Epithelial cell of esophagus (primary cell): ENCODE measurements around the gene CISH.

Source experiments
- DNase-seq: peaks from one replicate; pipeline ENCODE4 v3.0.0; 2010; ENCODE audit warnings: low read depth
- H3K4me3 ChIP-seq: 2 replicates; pipeline ENCODE4 v1.5.1; 2011; ENCODE audit warnings: mild to moderate bottlenecking, low read length, control low read depth
- TF ChIP-seq, protein P1 (sequence below): IDR thresholded peaks from 2 replicates; pipeline ENCODE4 v1.5.1; 2011; ENCODE audit warnings: low read depth, mild to moderate bottlenecking, low read length, control low read depth, inconsistent platforms; ENCODE audit not compliant: insufficient read depth; ENCODE audit errors: missing control alignments

Gene CISH

GRCh38 chr3:50611464-50612233 lies at the start of gene CISH:
Gene CISH, minus strand, starts transcription at chr3:50611774. Its CDS starts 124 bp downstream, at chr3:50611650.
- peak; percentile 95 for DNase-seq
- TF ChIP-seq, protein P1, sequence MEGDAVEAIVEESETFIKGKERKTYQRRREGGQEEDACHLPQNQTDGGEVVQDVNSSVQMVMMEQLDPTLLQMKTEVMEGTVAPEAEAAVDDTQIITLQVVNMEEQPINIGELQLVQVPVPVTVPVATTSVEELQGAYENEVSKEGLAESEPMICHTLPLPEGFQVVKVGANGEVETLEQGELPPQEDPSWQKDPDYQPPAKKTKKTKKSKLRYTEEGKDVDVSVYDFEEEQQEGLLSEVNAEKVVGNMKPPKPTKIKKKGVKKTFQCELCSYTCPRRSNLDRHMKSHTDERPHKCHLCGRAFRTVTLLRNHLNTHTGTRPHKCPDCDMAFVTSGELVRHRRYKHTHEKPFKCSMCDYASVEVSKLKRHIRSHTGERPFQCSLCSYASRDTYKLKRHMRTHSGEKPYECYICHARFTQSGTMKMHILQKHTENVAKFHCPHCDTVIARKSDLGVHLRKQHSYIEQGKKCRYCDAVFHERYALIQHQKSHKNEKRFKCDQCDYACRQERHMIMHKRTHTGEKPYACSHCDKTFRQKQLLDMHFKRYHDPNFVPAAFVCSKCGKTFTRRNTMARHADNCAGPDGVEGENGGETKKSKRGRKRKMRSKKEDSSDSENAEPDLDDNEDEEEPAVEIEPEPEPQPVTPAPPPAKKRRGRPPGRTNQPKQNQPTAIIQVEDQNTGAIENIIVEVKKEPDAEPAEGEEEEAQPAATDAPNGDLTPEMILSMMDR = no peak
- peak within 1 kb of the TSS; percentile 67 for H3K4me3 ChIP-seq

DNA sequence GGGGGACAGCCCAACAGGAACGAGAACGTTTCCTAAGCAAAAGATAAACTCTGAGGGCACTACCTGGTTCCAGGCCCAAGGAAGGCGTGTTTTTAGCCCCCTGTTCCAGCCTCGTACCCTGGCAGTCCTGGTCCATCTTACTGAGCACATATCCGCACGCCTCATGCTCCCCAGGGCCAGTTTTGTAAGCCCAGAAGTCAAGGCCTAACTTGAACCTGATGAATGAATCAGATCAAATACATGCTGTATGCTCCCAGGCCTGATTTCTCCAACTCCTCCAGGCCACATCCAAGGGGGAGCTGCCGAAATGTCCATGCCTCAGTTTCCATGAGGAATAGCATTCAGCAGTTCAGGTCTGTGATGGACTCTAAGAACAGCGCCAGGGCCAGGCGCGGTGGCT lies 48.8 kb upstream of the CISH start:
- no peak for DNase-seq
- no peak overlapping the region for H3K4me3 ChIP-seq
- TF ChIP-seq, protein P1 = no peak

- DNase-seq = no peak
- H3K4me3 ChIP-seq = no peak overlapping the region
- TF ChIP-seq, protein P1 = no peak
Observed at GRCh38 chr3:50658831-50659230, 47.3 kb upstream of the CISH start.

- DNase-seq = peak; percentile 62
- H3K4me3 ChIP-seq = no peak overlapping the region
- TF ChIP-seq, protein P1 = no peak
Observed at GRCh38 chr3:50658416-50658815, 46.8 kb upstream of the CISH start.

DNA sequence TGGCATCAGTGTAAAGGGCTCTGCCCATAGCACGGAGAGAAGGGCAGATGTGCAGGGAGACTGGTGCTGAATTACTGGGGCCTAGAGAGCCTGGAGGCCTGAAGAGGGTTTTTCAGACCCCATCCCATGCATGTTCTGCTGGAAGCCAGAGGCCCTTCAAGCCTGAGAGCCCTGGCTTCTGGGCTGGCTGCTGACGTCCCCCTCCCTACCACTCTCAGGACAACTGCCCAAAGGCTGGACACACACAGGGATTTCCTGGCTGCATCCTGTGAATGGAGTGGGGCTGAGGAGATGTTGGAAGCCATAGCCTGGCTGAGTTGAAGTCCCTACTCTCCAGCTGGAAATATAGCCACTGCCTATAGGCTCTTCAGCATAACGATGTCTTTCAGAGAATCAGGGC lies 46.2 kb upstream of the CISH start:
- TF ChIP-seq, protein P1 = no peak

DNA sequence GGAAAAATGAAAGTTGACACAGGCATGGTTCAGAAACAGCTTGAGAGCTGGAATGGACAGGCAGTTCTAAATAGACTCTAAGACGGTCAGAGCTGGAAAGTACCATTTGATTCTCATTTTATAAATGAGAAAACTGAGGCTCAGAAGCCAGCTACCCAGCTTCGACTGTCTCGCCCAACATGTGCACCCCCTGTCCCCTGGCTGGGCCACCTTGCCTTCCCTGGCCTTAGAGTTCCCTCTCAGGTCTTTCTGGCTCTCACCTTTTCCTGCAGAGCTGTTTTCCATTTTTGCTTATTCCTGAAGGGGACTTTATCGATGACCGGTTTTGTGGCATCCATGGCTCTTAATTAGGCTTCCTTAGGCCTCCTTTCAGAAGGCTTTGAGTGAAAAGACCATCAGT lies 45.8 kb upstream of the CISH start:
- H3K4me3 ChIP-seq = no peak overlapping the region
- TF ChIP-seq, protein P1 = no peak
- no peak for DNase-seq

More for the DNA sequence above, 46.2 kb upstream of the CISH start:
- no peak for DNase-seq
- H3K4me3 ChIP-seq = no peak overlapping the region
